HepG2 (cell line): Measurements from ENCODE around the gene ZBTB4. TPM values are rescaled to one million over a fixed set of nuclear protein-coding genes. Genes with fewer than 3 reads are reported as not detected.

ENCODE experiments used
- ARNT ChIP-seq: fragments of 450-650 bp; IDR thresholded peaks from 2 replicates; pipeline ENCODE4 v1.6.1; 2017
- CBX1 ChIP-seq: IDR thresholded peaks from one replicate; pipeline ENCODE4 v1.6.1; 2016; ENCODE audit warnings: antibody characterized with exemption, low read depth
- CHD2 ChIP-seq: IDR thresholded peaks from 2 replicates; pipeline ENCODE4 v1.6.1; 2011; ENCODE audit warnings: low read depth, low read length, improper control_type of control experiment
- DMTF1 ChIP-seq: sonication (generic); formaldehyde crosslinking; IDR thresholded peaks from 2 replicates; pipeline ENCODE4 v1.4.0; 2020; ENCODE audit warnings: mild to moderate bottlenecking, missing genetic modification reagents
- HOXA5 ChIP-seq: sonication (generic); formaldehyde crosslinking; IDR thresholded peaks from 2 replicates; pipeline ENCODE4 v1.4.0; 2020; ENCODE audit warnings: missing genetic modification reagents
- KDM2A ChIP-seq: sonication (generic); formaldehyde crosslinking; IDR thresholded peaks from 2 replicates; pipeline ENCODE4 v1.4.0; 2020; ENCODE audit warnings: low read depth, missing genetic modification reagents, borderline replicate concordance
- KLF12 ChIP-seq: sonication (generic); formaldehyde crosslinking; IDR thresholded peaks from 2 replicates; pipeline ENCODE4 v1.4.0; 2020; ENCODE audit warnings: missing genetic modification reagents, borderline replicate concordance
- NAIF1 ChIP-seq: sonication (generic); formaldehyde crosslinking; IDR thresholded peaks from 2 replicates; pipeline ENCODE4 v1.5.0; 2020; ENCODE audit warnings: mild to moderate bottlenecking, missing genetic modification reagents, borderline replicate concordance
- NCOA5 ChIP-seq: sonication (generic); formaldehyde crosslinking; IDR thresholded peaks from 2 replicates; pipeline ENCODE4 v1.4.0; 2020; ENCODE audit warnings: missing genetic modification reagents
- NKX3-1 ChIP-seq: sonication (generic); formaldehyde crosslinking; IDR thresholded peaks from 2 replicates; pipeline ENCODE4 v1.5.0; 2020; ENCODE audit warnings: missing genetic modification reagents
- NR3C1 ChIP-seq: sonication (generic); formaldehyde crosslinking; IDR thresholded peaks from 2 replicates; pipeline ENCODE4 v1.4.0; 2020; ENCODE audit warnings: missing genetic modification reagents
- POLR2AphosphoS5 ChIP-seq: IDR thresholded peaks from 2 replicates; pipeline ENCODE4 v1.6.1; 2012; ENCODE audit warnings: low read depth, low read length
- RNF2 ChIP-seq: fragments of 450-650 bp; conservative IDR thresholded peaks from 2 replicates; pipeline ENCODE4 v1.6.1; 2016; ENCODE audit warnings: low read depth
- TRIM22 ChIP-seq: fragments of 450-650 bp; IDR thresholded peaks from 2 replicates; pipeline ENCODE4 v1.6.1; 2017
- ZBTB7B ChIP-seq: sonication (generic); formaldehyde crosslinking; IDR thresholded peaks from 2 replicates; pipeline ENCODE4 v1.4.0; 2020; ENCODE audit warnings: missing genetic modification reagents
- ZNF230 ChIP-seq: sonication (generic); formaldehyde crosslinking; IDR thresholded peaks from 2 replicates; pipeline ENCODE4 v1.4.0; 2020; ENCODE audit warnings: mild to moderate bottlenecking, missing genetic modification reagents
- ZNF24 ChIP-seq: fragments of 450-650 bp; IDR thresholded peaks from 2 replicates; pipeline ENCODE4 v1.6.1; 2017; ENCODE audit warnings: antibody characterized with exemption, mild to moderate bottlenecking
- ZNF354B ChIP-seq: sonication (generic); formaldehyde crosslinking; IDR thresholded peaks from 2 replicates; pipeline ENCODE4 v1.8.0; 2022; ENCODE audit warnings: mild to moderate bottlenecking, missing genetic modification reagents
- ZNF383 ChIP-seq: sonication (generic); formaldehyde crosslinking; IDR thresholded peaks from 2 replicates; pipeline ENCODE4 v1.4.0; 2020; ENCODE audit warnings: missing genetic modification reagents, mild to moderate bottlenecking, borderline replicate concordance
- ZNF570 ChIP-seq: sonication (generic); formaldehyde crosslinking; IDR thresholded peaks from 2 replicates; pipeline ENCODE4 v1.4.0; 2020; ENCODE audit warnings: mild to moderate bottlenecking, missing genetic modification reagents, borderline replicate concordance
- ZNF713 ChIP-seq: sonication (generic); formaldehyde crosslinking; IDR thresholded peaks from 2 replicates; pipeline ENCODE4 v1.4.0; 2020; ENCODE audit warnings: mild to moderate bottlenecking, missing genetic modification reagents
- polyA plus RNA-seq, 8 experiments: library from polyadenylated mRNA; depleted of rRNA in 3 of 8; stranded (reverse) in 7 of 8; unstranded in 1 of 8; fragments of >200 nt; fragmentation: Illumina TruSeq in 4 of 8; extraction: Trizol in 4 of 8; gene quantifications; 2 replicates each; pipeline versions ENCODE4 v1.2.1 to v1.2.3, GENCODE V29; 2011 to 2016; ENCODE audit warnings: low read depth in 4 of 8, missing spikeins in 1 of 8, mixed read lengths in 1 of 8; ENCODE audit not compliant: insufficient read depth in 1 of 8
- total RNA-seq, 5 experiments: library from RNA; depleted of rRNA; stranded (reverse); fragments of >200 nt; fragmentation: Illumina TruSeq; extraction: Trizol; gene quantifications; 2 replicates each; pipeline ENCODE4 v1.2.3, GENCODE V29; 2016; ENCODE audit warnings: low read depth in 1 of 5
- TF ChIP-seq, protein P1 (sequence below): sonication (generic); formaldehyde crosslinking; IDR thresholded peaks from 2 replicates; pipeline ENCODE4 v1.4.0; 2020; ENCODE audit warnings: missing genetic modification reagents
- TF ChIP-seq, protein P2 (sequence below): IDR thresholded peaks from 2 replicates; pipeline ENCODE4 v1.6.1; 2016; ENCODE audit warnings: mild to moderate bottlenecking, missing biosample characterization, missing genetic modification reagents
- TF ChIP-seq, protein P3 (sequence below): sonication (generic); formaldehyde crosslinking; IDR thresholded peaks from 2 replicates; pipeline ENCODE4 v1.4.0; 2020; ENCODE audit warnings: low read depth, mild to moderate bottlenecking, missing genetic modification reagents
- TF ChIP-seq, protein P4 (sequence below): sonication (generic); formaldehyde crosslinking; IDR thresholded peaks from 2 replicates; pipeline ENCODE4 v1.4.0; 2020; ENCODE audit warnings: missing genetic modification reagents

Gene ZBTB4
- total and polyA plus RNA-seq, 2 of the 13 experiments (the other 11 are each of a cell fraction or from before 2014, with no cell fraction given), result 4.3 to 7.4 TPM

DNA sequence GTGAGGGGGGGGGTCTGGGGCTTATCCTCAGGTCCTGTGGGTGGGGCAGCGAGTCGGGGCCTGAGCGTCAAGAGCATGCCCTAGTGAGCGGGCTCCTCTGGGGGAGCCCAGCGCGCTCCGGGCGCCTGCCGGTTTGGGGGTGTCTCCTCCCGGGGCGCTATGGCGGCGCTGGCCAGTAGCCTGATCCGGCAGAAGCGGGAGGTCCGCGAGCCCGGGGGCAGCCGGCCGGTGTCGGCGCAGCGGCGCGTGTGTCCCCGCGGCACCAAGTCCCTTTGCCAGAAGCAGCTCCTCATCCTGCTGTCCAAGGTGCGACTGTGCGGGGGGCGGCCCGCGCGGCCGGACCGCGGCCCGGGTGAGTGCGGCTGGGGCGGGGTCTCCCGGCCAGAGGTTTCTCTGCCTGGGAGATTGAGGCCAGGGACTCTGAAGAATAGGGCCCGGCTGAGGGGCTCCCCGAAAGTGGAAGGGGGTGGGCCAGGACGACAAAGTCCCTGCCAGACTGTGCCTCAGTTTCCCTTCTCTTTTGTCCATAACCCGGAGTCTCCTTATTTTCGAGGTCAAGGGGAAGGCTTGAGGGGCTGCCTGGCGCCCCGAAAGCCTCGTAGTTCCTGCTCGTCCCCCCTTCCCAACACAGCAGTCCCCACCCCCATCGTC lies 39.8 kb downstream of the ZBTB4 start, which contains the start of gene FGF11 (continued):
- peak; percentile 48; the same call in 1 of the 2 replicates for TF ChIP-seq KDM2A (CRISPR knock-in tag)
- TF ChIP-seq CHD2, result no peak
- no peak for TF ChIP-seq ZNF24
- no peak for TF ChIP-seq ZNF230
- TF ChIP-seq, protein P1, sequence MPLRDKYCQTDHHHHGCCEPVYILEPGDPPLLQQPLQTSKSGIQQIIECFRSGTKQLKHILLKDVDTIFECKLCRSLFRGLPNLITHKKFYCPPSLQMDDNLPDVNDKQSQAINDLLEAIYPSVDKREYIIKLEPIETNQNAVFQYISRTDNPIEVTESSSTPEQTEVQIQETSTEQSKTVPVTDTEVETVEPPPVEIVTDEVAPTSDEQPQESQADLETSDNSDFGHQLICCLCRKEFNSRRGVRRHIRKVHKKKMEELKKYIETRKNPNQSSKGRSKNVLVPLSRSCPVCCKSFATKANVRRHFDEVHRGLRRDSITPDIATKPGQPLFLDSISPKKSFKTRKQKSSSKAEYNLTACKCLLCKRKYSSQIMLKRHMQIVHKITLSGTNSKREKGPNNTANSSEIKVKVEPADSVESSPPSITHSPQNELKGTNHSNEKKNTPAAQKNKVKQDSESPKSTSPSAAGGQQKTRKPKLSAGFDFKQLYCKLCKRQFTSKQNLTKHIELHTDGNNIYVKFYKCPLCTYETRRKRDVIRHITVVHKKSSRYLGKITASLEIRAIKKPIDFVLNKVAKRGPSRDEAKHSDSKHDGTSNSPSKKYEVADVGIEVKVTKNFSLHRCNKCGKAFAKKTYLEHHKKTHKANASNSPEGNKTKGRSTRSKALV, result no peak
- TF ChIP-seq NKX3-1 (CRISPR knock-in tag), result no peak
- no peak for TF ChIP-seq ZNF570 (CRISPR knock-in tag)
- TF ChIP-seq, protein P2, sequence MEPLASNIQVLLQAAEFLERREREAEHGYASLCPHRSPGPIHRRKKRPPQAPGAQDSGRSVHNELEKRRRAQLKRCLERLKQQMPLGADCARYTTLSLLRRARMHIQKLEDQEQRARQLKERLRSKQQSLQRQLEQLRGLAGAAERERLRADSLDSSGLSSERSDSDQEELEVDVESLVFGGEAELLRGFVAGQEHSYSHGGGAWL (CRISPR knock-in tag), result peak; percentile 58; the same call in 1 of the 2 replicates
- TF ChIP-seq ARNT, result no peak
- no peak for TF ChIP-seq ZNF713 (CRISPR knock-in tag)
- no peak for TF ChIP-seq NAIF1 (CRISPR knock-in tag)
- TF ChIP-seq, protein P3, sequence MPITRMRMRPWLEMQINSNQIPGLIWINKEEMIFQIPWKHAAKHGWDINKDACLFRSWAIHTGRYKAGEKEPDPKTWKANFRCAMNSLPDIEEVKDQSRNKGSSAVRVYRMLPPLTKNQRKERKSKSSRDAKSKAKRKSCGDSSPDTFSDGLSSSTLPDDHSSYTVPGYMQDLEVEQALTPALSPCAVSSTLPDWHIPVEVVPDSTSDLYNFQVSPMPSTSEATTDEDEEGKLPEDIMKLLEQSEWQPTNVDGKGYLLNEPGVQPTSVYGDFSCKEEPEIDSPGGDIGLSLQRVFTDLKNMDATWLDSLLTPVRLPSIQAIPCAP (CRISPR knock-in tag), result no peak
- no peak for TF ChIP-seq CBX1
- TF ChIP-seq TRIM22, result no peak
- TF ChIP-seq KLF12, result no peak
- TF ChIP-seq POLR2AphosphoS5, result peak; percentile 41; the same call in 1 of the 2 replicates
- no peak for TF ChIP-seq NCOA5 (CRISPR knock-in tag)
- no peak for TF ChIP-seq ZNF383
- no peak for TF ChIP-seq HOXA5 (CRISPR knock-in tag)
- TF ChIP-seq ZBTB7B (CRISPR knock-in tag), result peak; percentile 57; the same call in 1 of the 2 replicates
- TF ChIP-seq, protein P4, sequence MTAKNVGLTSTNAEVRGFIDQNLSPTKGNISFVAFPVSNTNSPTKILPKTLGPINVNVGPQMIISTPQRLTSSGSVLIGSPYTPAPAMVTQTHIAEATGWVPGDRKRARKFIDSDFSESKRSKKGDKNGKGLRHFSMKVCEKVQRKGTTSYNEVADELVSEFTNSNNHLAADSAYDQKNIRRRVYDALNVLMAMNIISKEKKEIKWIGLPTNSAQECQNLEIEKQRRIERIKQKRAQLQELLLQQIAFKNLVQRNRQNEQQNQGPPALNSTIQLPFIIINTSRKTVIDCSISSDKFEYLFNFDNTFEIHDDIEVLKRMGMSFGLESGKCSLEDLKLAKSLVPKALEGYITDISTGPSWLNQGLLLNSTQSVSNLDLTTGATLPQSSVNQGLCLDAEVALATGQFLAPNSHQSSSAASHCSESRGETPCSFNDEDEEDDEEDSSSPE (CRISPR knock-in tag), result no peak
- no peak for TF ChIP-seq RNF2
- no peak for TF ChIP-seq ZNF354B (CRISPR knock-in tag)
- no peak for TF ChIP-seq NR3C1 (CRISPR knock-in tag)
- TF ChIP-seq DMTF1 (CRISPR knock-in tag), result no peak
